NOMO-1 treated with dmso at 0.1 percent for 144 hours (cell line): Measurements from ENCODE around the gene UBE2E2.

ENCODE experiments used
- DNase-seq: peaks from one replicate; lab custom pipeline; 2025; ENCODE audit not compliant: unreplicated experiment; lab: John Stamatoyannopoulos, UW

Gene UBE2E2

DNA sequence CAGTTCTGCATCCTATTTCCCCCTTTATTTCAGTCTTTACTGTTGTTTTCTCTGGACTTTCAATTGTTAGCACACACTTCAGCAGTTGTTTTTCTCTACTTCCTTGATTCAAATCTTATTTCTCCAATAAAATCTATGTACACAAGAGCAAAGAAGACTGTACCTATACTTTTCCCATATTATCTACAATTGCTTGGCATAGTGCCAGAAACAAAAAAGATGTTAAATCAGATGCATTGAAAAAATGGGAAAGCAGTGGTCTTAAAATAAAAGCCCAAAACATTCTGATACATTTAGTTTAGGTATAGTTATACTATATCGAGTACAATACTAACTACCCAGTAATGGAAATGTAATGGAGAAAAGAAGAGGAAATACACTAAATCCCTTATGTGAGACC is 265.1 kb downstream of the UBE2E2 start:
- no peak for DNase-seq

DNA sequence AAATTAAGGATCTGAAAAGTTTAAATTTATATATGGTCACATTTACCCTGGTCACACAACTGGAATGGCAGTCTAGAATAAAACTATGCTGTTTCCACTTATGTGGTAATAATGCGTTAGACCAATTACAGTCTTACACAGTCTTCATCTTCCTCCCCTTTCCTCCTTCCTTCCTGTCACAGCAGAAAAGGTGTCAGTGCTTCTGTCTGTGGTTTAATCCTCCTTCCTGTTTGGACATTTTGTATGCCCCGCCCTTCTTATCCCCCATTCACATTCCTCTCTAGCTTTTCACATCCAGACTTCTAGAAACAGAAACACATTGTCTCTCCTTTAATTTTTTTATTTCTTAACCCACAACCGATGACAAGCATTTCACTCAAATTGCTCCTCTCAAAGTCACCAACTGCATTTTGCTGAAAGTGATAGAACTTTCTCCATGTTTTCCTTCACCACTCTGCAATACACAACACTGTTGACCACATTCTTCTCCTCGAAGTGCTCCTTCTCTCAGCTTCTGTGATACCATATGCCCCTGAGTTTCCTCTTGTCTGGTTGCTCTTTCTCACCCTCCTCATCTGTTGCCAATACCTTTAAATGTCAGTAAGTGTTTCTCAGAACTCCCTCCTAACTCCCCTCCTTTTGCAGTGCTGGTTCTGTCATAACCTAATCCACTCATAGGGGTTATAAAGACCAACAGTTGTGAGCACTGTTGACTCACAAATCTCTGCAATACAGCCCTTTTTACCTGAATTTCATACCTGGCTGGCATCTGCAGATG is 271.6 kb downstream of the UBE2E2 start:
- DNase-seq = no peak

GRCh38 chr3:23475446-23475845 is 272.3 kb downstream of the UBE2E2 start:
- DNase-seq = no peak

DNA sequence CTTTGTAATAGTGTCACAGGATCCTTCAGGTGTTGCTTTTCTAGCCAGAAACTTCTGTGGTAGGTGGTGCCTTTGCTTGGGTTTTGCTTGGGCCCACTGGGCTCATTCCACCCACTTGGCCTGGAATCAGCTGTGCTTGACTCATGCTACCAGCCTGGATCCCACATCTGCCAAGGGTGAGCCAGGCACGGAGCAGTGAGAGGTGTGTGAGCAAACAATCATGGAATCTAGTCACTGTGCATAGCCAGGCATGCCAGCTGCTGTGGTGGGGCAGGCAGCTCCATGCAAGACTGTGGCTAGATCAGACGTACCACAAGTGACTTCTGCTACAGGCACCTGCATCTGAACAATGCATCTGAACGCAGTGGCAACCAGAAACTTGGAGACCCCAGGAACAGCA is 275.9 kb downstream of the UBE2E2 start:
- no peak for DNase-seq

GRCh38 chr3:23479615-23480328 is 276.6 kb downstream of the UBE2E2 start:
- DNase-seq = no peak

DNA sequence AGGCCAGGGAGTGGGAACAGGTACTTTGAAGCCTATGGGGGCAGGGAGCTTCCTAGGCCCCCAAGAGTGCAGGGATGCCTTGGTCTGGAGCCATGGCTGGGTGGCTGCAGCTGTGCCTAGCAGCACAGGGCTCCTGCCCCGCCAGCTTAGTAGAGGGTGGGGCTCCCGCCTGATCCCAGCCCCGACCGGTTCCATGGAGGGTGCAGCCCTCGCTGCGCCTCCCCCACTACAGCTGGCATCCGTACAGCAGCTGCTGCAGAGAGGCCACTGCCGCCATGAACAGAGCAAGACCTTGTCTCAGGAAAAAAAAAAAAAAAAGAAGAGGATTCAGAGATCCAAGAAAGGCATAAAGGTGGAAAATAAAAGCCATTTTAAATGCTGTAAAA is 277.2 kb downstream of the UBE2E2 start:
- DNase-seq = no peak

DNA sequence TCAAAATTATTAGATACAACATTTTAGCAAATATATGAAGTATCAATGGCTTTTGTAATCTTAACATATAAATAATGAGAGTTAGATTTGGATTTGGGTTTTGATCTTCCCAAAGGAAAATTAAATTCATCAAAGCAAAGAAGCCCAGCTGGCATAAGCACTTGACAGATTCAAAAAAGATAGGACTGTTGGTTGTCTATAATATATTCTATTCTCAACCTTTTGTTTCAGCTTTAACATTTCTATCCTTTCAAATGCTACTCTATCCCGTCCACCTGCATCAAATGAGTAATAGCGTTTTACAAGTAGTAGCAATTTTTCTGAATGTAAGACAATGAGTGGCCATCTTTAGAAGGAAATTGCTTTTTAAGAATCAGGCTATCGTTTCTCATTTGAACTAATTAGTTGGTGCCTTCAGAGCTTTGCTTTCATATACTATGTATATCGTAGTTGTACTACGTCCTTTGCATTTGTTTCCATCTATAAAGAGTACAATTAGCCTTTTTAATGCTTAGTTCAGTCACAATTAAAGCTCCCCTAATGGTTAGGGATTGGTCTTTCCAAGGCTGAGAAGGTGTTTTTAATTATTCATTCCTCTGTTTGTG is 278.0 kb downstream of the UBE2E2 start:
- no peak for DNase-seq

GRCh38 chr3:23481616-23482278 is 278.6 kb downstream of the UBE2E2 start:
- DNase-seq = no peak

- DNase-seq = no peak
Observed at GRCh38 chr3:23484386-23484785, 281.3 kb downstream of the UBE2E2 start.

DNA sequence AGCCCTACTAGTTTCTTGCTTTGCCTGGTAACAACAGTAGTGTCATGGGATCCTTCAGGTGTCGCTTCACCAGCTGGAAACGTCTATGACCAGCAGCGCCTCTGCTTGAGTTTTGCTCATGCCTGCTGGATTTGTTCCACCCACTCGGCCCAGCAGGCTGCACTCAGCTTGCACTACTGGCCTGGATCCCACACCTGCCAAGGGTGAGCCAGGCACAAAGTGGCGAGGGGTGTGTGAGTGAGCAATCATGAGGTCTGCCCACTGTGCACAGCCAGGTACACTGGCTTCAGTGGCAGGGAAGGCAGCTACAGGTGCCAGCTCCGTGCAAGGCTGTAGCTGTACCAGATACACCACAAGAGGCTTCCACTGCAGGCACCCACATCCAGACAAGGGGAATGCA is 282.8 kb downstream of the UBE2E2 start:
- DNase-seq = no peak

DNA sequence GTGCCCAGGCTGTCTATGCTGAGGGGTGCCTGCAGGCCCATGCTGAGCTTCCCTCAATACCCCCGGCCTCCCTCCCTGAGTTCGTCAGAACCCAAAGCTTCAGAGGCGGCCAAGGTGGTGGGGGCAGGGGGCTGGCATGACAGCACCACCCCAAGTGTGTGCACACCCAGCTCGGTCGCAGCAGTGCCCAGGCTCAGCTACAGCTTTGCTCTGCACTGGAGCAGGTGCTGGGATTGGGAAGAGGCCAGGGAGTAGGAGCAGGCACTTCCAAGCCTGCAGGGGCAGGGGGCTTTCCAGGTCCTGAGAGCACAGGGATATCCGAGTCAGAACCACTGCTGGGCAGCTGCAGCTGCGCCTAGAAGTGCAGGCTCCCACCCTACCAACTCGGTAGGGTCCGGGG is 283.9 kb downstream of the UBE2E2 start:
- DNase-seq = no peak

GRCh38 chr3:23488618-23489017 is 285.5 kb downstream of the UBE2E2 start:
- DNase-seq = no peak

GRCh38 chr3:23489300-23490158 is 286.4 kb downstream of the UBE2E2 start:
- no peak for DNase-seq

DNA sequence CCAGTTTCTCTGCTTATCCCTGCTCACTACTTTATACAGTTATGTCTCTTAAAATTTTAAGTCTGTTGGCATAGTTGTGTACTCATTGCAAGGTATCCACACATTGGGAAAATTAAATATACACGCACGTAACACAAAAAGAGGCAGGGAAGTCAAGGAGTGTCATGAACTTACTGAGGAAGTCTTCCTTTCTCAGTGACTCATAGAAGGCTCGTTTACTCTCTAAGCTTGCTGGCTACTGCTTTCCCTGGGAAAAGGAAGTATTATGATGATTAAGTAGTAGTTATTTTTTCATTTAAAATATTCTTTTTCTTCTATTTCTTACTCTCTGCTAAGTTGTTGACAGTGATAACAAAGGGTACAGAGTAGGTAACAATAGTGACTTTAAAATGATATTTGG is 287.3 kb downstream of the UBE2E2 start:
- DNase-seq = no peak

- no peak for DNase-seq
Observed at GRCh38 chr3:23492057-23492456, 288.9 kb downstream of the UBE2E2 start.

DNA sequence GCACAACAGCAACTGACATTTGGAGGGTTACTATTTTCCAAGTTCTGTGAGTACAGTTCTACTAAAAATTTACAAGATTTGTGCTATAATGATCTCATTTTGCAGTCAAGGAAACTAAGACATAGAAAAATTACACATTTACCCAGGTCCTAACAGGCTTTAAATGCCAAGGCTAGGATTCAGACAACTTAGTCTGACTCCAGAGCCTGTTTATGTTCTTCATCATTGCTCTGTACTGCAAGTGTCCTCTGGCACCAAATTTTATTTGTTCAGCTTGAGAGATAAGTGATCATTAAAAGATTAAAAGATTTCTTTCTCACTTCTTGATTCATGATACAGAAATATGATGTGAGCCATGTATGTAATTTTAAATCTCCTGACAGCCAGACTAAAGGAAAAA is 290.8 kb downstream of the UBE2E2 start:
- no peak for DNase-seq

- no peak for DNase-seq
Observed at GRCh38 chr3:23494967-23495366, 291.8 kb downstream of the UBE2E2 start.

DNA sequence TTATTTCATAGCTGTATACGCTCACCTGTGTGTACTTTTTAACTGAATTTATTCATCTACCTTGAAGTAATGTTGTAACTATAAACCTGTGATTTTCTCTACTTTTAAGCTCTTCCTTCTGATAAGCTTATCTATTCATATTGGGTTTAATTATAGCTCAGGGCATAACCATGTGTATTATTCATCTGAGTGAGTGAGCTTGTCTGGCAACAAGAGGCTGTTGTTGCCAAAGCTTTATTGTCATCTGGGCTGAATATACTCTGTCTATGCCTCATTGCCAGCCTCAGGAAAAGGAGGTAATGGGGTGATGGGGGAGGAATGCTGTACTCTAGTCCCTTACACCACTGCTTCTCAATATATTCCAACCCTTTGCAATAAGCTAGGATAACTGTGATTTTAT is 292.4 kb downstream of the UBE2E2 start:
- no peak for DNase-seq

DNA sequence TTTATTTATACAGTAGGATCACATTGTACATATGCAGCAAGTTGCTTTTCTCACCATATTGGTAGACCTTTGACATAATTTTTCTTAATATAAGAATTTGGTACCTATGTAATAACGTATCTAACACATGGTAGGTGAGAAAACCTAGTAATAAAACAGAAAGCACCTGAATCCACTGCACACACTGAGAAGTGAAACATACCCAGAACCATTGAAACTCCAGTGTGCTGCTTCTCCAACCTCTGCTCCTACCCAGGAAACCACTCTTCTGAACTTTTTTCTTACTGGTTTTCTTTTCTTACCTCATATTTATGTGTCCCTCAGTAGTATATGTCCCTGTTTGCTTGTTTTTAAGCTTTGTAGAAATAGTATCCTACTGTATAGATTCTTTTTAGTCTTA is 293.0 kb downstream of the UBE2E2 start:
- no peak for DNase-seq

DNA sequence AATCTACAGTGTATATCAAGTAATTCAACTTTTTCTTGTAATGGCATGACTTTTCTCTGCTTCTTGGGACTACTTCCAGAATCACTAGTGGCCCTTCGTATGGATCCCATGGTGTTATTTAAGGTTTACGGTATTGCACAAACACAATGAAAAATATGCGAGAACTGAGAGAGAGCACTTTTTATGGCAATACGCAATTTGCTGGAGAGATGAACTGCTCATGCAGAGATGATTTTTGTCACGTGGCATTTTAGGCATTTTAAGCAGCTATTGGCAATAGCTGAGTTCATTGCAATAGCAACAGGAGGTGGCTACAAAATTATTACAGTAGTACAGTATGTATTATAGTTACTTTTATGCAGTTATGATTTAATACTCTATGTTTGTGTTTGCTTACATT is 294.0 kb downstream of the UBE2E2 start:
- DNase-seq = no peak
